Panc1 (cell line): ENCODE results near the gene GNLY. TPM values are rescaled to one million over a fixed set of nuclear protein-coding genes. Genes with fewer than 3 reads are reported as not detected.
A peak's percentile ranks its signal among the peaks of the same experiment; 100 is the strongest.

Experiments used
- ATAC-seq: fragments of 200-7000 bp; cut with Tn5 transposase; 2 replicates; pipeline ENCODE4 v1.9.1; 2020; ENCODE audit warnings: mild to moderate bottlenecking, moderate library complexity
- BruUV-seq: library from RNA; stranded (reverse); fragments of 400-500 nt; replicated peaks from 2 replicates; lab custom pipeline; 2021; lab: Mats Ljungman, UMichigan
- CTCF ChIA-PET: fragments of 300-600 bp; sonication (Branson Sonifier 250); formaldehyde crosslinking; loops from one replicate; lab custom pipeline; 2022; ENCODE audit warnings: antibody characterized with exemption; lab: Charles Lee
- POLR2A ChIA-PET: fragments of 300-600 bp; sonication (Branson Sonifier 250); formaldehyde crosslinking; loops from one replicate; lab custom pipeline; 2022; ENCODE audit warnings: antibody characterized with exemption; lab: Charles Lee
- DNase-seq: peaks from one replicate; pipeline ENCODE4 v3.0.0-alpha.2; 2010; ENCODE audit warnings: low read depth, low spot score
- H3K27ac ChIP-seq: 2 replicates; pipeline ENCODE4 v1.5.1; 2011; ENCODE audit warnings: mild to moderate bottlenecking, low read length, inconsistent platforms
- H3K27me3 ChIP-seq: fragments of 200-500 bp; sonication (Bioruptor generic); 2 replicates; pipeline ENCODE4 v1.6.0; 2014; ENCODE audit warnings: low read length, inconsistent platforms; ENCODE audit not compliant: control insufficient read depth, insufficient read depth
- H3K36me3 ChIP-seq: fragments of 200-500 bp; sonication (Bioruptor generic); 2 replicates; pipeline ENCODE4 v1.5.1; 2014; ENCODE audit warnings: inconsistent platforms, mild to moderate bottlenecking, low read length, moderate library complexity; ENCODE audit not compliant: control insufficient read depth, insufficient read depth
- H3K4me1 ChIP-seq: 2 replicates; pipeline ENCODE4 v1.5.1; 2011; ENCODE audit warnings: inconsistent platforms, mild to moderate bottlenecking, low read length, moderate library complexity; ENCODE audit not compliant: control insufficient read depth, insufficient read depth
- H3K4me3 ChIP-seq, 2 experiments: 2 replicates each; pipeline ENCODE4 v1.5.1; 2011 to 2012; ENCODE audit warnings: low read depth in 2 of 2, low read length in 2 of 2, mild to moderate bottlenecking in 2 of 2, inconsistent platforms in 1 of 2, moderate library complexity in 1 of 2
- H3K9me3 ChIP-seq: fragments of 200-500 bp; sonication (Bioruptor generic); 2 replicates; pipeline ENCODE4 v1.5.1; 2014; ENCODE audit warnings: low read depth, mild to moderate bottlenecking, inconsistent platforms, low read length, moderate library complexity; ENCODE audit not compliant: control insufficient read depth, insufficient read depth
- CTCF ChIP-seq: fragments of 450-650 bp; IDR thresholded peaks from 2 replicates; pipeline ENCODE4 v1.5.1; 2017; ENCODE audit warnings: mild to moderate bottlenecking
- POLR2AphosphoS5 ChIP-seq: IDR thresholded peaks from 2 replicates; pipeline ENCODE4 v1.6.1; 2012; ENCODE audit warnings: mild to moderate bottlenecking, low read depth, low read length, moderate library complexity
- REST ChIP-seq, 2 experiments: IDR thresholded peaks; 2 replicates each; pipeline ENCODE4 v1.6.1; 2011 to 2012; ENCODE audit warnings: low read depth in 2 of 2, control low read depth in 1 of 2, low read length in 1 of 2, mild to moderate bottlenecking in 1 of 2, moderate library complexity in 1 of 2; ENCODE audit not compliant: insufficient read depth in 1 of 2
- SIN3A ChIP-seq: IDR thresholded peaks from 2 replicates; pipeline ENCODE4 v1.6.1; 2012; ENCODE audit warnings: low read depth, mild to moderate bottlenecking, low read length, moderate library complexity, borderline replicate concordance; ENCODE audit not compliant: insufficient read depth
- TCF7L2 ChIP-seq: IDR thresholded peaks from 2 replicates; pipeline ENCODE4 v1.6.1; 2011; ENCODE audit warnings: mild to moderate bottlenecking, low read depth, low read length, inconsistent platforms
- in situ Hi-C: cut with HindIII; loops from 2 replicates; pipeline ENCODE4 v1.10.0; 2016; ENCODE audit warnings: low sequenced_read_pairs, low pct_unique_long_range_greater_than_20kb
- intact Hi-C: fragments of 100-400 bp; cut with micrococcal nuclease; formaldehyde crosslinking; loops from one replicate; pipeline ENCODE4 v1.10.0; 2022; ENCODE audit not compliant: unreplicated experiment
- total RNA-seq: library from RNA; stranded (reverse); gene quantifications from one replicate; pipeline ENCODE4 v1.2.1, GENCODE V29; 2021; ENCODE audit not compliant: unreplicated experiment

The GNLY gene
- total RNA-seq, 1 experiment from 2014 or later: not detected

- Histone ChIP-seq H3K9me3 (no peaks in the 10 kb centered on the region), H3K27me3 (no peaks in the 10 kb centered on the region), H3K4me3 (no peak overlapping the region), H3K27ac (no peak overlapping the region), H3K4me1 (peaks cover 12% of the 10 kb centered on the region), H3K36me3 (no peaks in the 10 kb centered on the region)
- BruUV-seq: no TSS peak
- ChIA-PET POLR2A (no interaction called here), CTCF (no interaction called here)
- TF ChIP-seq POLR2AphosphoS5: no peak
- TF ChIP-seq TCF7L2: no peak
- TF ChIP-seq REST (IDR thresholded peaks at IDR 0.05; ENCODE audit: insufficient read depth in 1 of 2, low read depth in 2 of 2, low read length in 1 of 2): no peak
- no peak for TF ChIP-seq CTCF
- no peak for TF ChIP-seq SIN3A
- ATAC-seq (no peak), DNase-seq (no peak)
- in situ Hi-C loops: no loop called here
- intact Hi-C loops: no loop called here
These were observed 33.6 kb downstream of the GNLY start for GRCh38 chr2:85727798-85728197.

GRCh38 chr2:85728342-85728741, 34.2 kb downstream of the GNLY start:
- BruUV-seq: no TSS peak
- ChIA-PET CTCF (interaction anchor here (0.6 to 2.2 kb wide), 11 partner anchors 9 to 327 kb away, joined by 3 to 18 read pairs (median 4); no protein-coding TSS in a partner anchor), POLR2A (no interaction called here)
- no peak overlapping the region for H3K27ac ChIP-seq
- in situ Hi-C loops: no loop called here
- ATAC-seq (peak; percentile 27; the same call in 1 of the 2 replicates), DNase-seq (no peak)
- TF ChIP-seq SIN3A (no peak), CTCF (no peak), TCF7L2 (no peak), REST (IDR thresholded peaks at IDR 0.05; ENCODE audit: insufficient read depth in 1 of 2, low read depth in 2 of 2, low read length in 1 of 2) (no peak), POLR2AphosphoS5 (no peak)
- H3K4me3 ChIP-seq: no peak overlapping the region
- no peaks in the 10 kb centered on the region for H3K36me3 ChIP-seq
- no peaks in the 10 kb centered on the region for H3K9me3 ChIP-seq
- intact Hi-C loops: no loop called here
- no peaks in the 10 kb centered on the region for H3K27me3 ChIP-seq
- peaks cover 12% of the 10 kb centered on the region for H3K4me1 ChIP-seq
